ENCODE results near the gene LY6G6D. TPM values are rescaled to one million over a fixed set of nuclear protein-coding genes. Genes with fewer than 3 reads are reported as not detected.
A peak's percentile ranks its signal among the peaks of the same experiment; 100 is the strongest.

LY6G6D gene
- total and polyA plus RNA-seq, 2 donors (not counting 3 experiments of a cell fraction or from before 2014, with no cell fraction given): not detected

DNA sequence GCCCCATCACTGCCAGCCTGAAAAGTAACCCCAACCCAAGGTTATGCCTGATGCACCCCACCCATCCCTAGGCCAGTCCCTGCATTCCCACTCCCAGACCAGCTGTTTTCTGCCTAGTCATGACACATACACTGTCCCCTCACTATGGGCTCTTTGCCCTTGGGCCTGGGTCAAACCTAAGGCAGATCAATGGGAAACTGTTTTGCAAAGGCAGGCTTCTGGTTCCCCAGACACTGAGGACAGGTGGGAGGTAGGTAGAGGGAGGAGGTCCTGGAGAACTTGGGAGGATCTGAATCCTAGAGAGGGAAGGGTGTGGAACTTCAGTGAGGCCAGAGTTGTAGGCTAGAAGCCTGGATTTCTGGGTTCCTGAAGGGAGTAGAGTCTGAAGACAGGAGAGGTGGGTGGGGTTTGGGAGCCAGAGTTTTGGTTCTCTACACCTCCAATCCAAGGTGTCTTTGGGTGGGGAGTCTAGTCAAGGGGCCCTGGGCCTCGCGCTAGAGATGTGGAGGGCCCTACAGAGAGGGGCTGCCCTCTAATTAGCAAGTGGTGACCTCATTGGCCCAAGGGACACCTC lies 19.2 kb downstream of the LY6G6D start:
- ChIA-PET CTCF (interaction anchor here (1.5 kb wide), 1 partner anchor 9 kb away, joined by 3 read pairs; no protein-coding TSS in a partner anchor), POLR2A (interaction anchor here (1.5 kb wide), 1 partner anchor 93 kb away, joined by 6 read pairs; the partner anchor contains the start of gene HSPA1B)
- TF ChIP-seq MYC (IDR thresholded peaks at IDR 0.05; ENCODE audit: low read depth, low read length) (no peak), GATA2 (IDR thresholded peaks at IDR 0.05; ENCODE audit: insufficient read depth, insufficient read length, low read depth, low read length) (no peak), POLR2AphosphoS5 (IDR thresholded peaks at IDR 0.05; ENCODE audit: insufficient read depth, low read depth, low read length) (no peak), EZH2 (IDR thresholded peaks at IDR 0.05; ENCODE audit: borderline replicate concordance, low read depth, low read length, severe bottlenecking) (no peak), FOS (IDR thresholded peaks at IDR 0.05; ENCODE audit: borderline replicate concordance, insufficient read depth, low read length) (no peak), POLR2A (IDR thresholded peaks at IDR 0.05; ENCODE audit: low read depth, low read length) (no peak), JUN (IDR thresholded peaks at IDR 0.05; ENCODE audit: borderline replicate concordance, insufficient read depth, insufficient read length, low read depth) (no peak), CTCF (IDR thresholded peaks at IDR 0.05; ENCODE audit: extremely low read depth in 1 of 2, insufficient read depth in 1 of 2, low read depth in 1 of 2, low read length in 2 of 2) (no peak)
- TF ChIP-seq, protein P1, sequence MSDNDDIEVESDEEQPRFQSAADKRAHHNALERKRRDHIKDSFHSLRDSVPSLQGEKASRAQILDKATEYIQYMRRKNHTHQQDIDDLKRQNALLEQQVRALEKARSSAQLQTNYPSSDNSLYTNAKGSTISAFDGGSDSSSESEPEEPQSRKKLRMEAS (IDR thresholded peaks at IDR 0.05; ENCODE audit: insufficient read depth, insufficient read length): no peak
- FAIRE-seq: no peak
- peaks cover 40% of the 10 kb centered on the region for H3K4me1 ChIP-seq (ENCODE audit: control insufficient read depth, extremely low read depth, insufficient read depth, low read length)
- peak overlapping the region; percentile 94 for H3K27ac ChIP-seq (ENCODE audit: insufficient read depth, low read depth, low read length)
- dilution Hi-C loops (cut with MboI; ENCODE audit: extremely low pct_ligation_motif_present, low sequenced_read_pairs): no loop called here
- H3K27me3 ChIP-seq (ENCODE audit: control insufficient read depth in 2 of 2, insufficient read depth in 2 of 2, low read length in 2 of 2): no peaks in the 10 kb centered on the region
- H3K79me2 ChIP-seq (ENCODE audit: control insufficient read depth, insufficient read depth, low read length): peaks cover 41% of the 10 kb centered on the region
- peak overlapping the region; percentile 93 for H3K4me2 ChIP-seq (ENCODE audit: insufficient read depth, low read length)
- H2AFZ ChIP-seq (ENCODE audit: low read depth, low read length): no peak overlapping the region
- no peaks in the 10 kb centered on the region for H3K9me1 ChIP-seq (replicated peaks; ENCODE audit: control insufficient read depth, extremely low read depth, insufficient read depth, low read length)
- DNase-seq (ENCODE audit: low read depth, low spot score): no peak
- no peaks in the 10 kb centered on the region for H4K20me1 ChIP-seq (replicated peaks; ENCODE audit: control insufficient read depth, extremely low read depth, insufficient read depth, low read length)
- intact Hi-C loops (cut with micrococcal nuclease): loop anchor here (1.0 to 10.0 kb wide), 2 partner anchors 93 to 190 kb away; partner anchors contain the start of genes ATP6V1G2, DDX39B, HSPA1B and NFKBIL1
- H3K36me3 ChIP-seq (ENCODE audit: control insufficient read depth in 2 of 2, extremely low read depth in 1 of 2, insufficient read depth in 2 of 2, low read length in 2 of 2): peaks cover 16 to 23% of the 10 kb centered on the region in 2 experiments
- peak overlapping the region; percentile 86 to 98 (median 96) for H3K4me3 ChIP-seq (replicated peaks in 1 of 3; ENCODE audit: insufficient read depth in 1 of 3, low read depth in 1 of 3, low read length in 3 of 3)
- no TSS peak for BruUV-seq (replicated peaks)
- H3K9ac ChIP-seq (replicated peaks; ENCODE audit: extremely low read depth, insufficient read depth, low read length): peak overlapping the region; percentile 96
- H3K9me3 ChIP-seq (replicated peaks; ENCODE audit: control insufficient read depth, insufficient read depth, low read length): no peaks in the 10 kb centered on the region

Data from endothelial cell of umbilical vein (primary cell).